PFSK-1 (cell line): ENCODE measurements around the gene ST6GALNAC2.

ENCODE experiments used
- FOXP2 ChIP-seq: optimal IDR thresholded peaks from 2 replicates; pipeline ENCODE3; 2011; ENCODE audit warnings: borderline replicate concordance, control low read depth, inconsistent platforms; ENCODE audit not compliant: insufficient read depth; ENCODE audit errors: extremely low read length, extremely low read depth
- POLR2AphosphoS5 ChIP-seq: IDR thresholded peaks from 2 replicates; pipeline ENCODE4 v1.6.1; 2012; ENCODE audit warnings: low read depth, mild to moderate bottlenecking, control low read depth, low read length, moderate library complexity
- REST ChIP-seq, 2 experiments: IDR thresholded peaks; 2 replicates each; pipeline versions ENCODE4 v1.6.1 to v1.8.0; 2011 to 2012; ENCODE audit warnings: low read depth in 2 of 2, low read length in 2 of 2, control low read depth in 1 of 2, inconsistent platforms in 1 of 2, mild to moderate bottlenecking in 1 of 2, moderate library complexity in 1 of 2; ENCODE audit not compliant: insufficient read depth in 1 of 2
- SIN3A ChIP-seq: IDR thresholded peaks from 2 replicates; pipeline ENCODE4 v1.6.1; 2012; ENCODE audit warnings: mild to moderate bottlenecking, low read length, moderate library complexity, borderline replicate concordance; ENCODE audit not compliant: insufficient read depth
- TAF1 ChIP-seq: IDR thresholded peaks from 2 replicates; pipeline ENCODE4 v1.6.1; 2012; ENCODE audit warnings: low read length, control low read depth, borderline replicate concordance; ENCODE audit not compliant: insufficient read depth

ST6GALNAC2 gene

DNA sequence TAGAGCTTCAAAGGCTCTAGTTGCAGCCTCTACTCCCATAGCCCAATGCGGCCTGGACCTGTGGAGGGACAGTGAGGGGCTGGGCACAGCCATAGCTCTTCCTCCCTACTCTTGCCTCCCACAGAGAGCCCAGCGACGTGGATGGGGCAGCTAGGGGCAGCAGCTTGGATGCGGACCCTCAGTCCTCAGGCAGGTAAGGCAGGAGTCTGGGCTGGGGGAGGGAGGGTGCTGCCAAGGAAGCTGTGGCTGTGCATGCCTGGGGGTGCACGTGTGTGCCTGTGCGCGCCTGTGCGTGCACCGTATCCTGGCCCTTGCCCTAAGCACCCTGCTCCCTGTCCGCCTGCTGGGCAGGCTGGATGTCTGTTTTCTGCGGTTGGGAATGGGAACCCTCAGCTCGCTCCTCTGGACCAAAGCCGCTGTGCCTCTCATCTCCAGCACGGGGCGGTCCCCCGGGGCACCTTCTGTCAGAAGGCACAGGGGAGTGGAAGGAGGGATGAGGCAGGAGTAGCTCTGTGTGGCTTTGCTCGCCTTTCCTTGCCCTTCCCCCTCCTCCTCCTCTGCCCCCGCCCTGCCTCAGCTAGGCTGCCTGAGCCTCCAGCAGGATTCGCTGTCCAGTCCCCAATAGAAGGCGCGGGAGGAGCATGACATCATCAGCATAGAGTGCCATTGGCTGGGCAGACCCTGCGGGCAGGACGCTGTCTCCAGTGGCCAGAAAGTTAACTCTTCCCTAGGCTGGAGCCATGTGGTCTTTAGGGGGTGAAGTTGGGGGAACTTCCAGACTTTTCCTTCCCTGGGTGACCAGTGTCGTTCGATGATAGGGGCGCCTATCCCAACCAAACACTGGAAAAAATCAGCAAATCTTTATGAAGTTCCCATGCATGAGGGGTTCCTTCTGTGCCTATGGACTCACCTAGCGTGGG, 45.0 kb downstream of the ST6GALNAC2 start:
- peak; percentile 60 for TF ChIP-seq FOXP2
- TF ChIP-seq SIN3A, result no peak
- 0 out of 2 replicates have a peak, but pooled peaks have one; percentile 30 for TF ChIP-seq POLR2AphosphoS5
- no peak for TF ChIP-seq REST (IDR thresholded peaks at IDR 0.05; ENCODE audit: insufficient read depth in 1 of 2, low read depth in 2 of 2, low read length in 2 of 2)
- TF ChIP-seq TAF1, result no peak

DNA sequence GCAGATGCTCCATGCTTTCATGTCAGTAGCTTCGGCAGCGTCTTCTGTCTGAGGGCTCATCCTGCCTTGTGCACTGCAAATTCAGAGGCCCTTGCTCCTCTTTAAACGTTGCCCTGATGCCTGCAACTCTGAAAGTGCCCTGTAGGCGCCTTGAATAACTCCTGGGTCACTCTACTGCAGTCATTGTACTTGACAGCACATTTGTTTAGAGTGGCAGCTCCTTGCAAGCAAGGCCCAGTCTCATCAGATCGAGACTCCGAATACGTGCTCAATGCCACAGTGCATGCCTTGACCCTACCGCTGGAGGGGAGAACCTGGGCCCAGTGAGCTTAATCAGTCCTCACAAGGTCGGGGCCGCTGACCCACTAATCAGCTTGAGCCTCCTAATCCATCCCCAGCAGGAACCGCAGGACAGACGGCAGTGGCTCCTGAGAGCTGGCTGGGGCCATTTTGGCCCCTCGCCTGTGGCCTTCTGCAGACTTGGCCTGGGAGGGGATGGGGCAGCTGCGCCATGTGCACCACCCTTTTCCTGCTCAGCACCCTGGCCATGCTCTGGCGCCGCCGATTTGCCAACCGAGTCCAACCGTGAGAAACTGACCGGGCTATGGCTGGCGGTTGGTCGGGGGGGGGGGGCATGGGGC, 45.9 kb downstream of the ST6GALNAC2 start, which contains the start of gene PRCD:
PRCD (plus strand) TSS at position 414 of the 641 bp plus-strand sequence; CDS start at position 512, 98 bp downstream.
- no peak for TF ChIP-seq POLR2AphosphoS5
- TF ChIP-seq REST (IDR thresholded peaks at IDR 0.05; ENCODE audit: insufficient read depth in 1 of 2, low read depth in 2 of 2, low read length in 2 of 2), result no peak
- TF ChIP-seq SIN3A, result no peak
- no peak for TF ChIP-seq TAF1
- TF ChIP-seq FOXP2, result no peak

- TF ChIP-seq FOXP2 (no peak), SIN3A (no peak), REST (IDR thresholded peaks at IDR 0.05; ENCODE audit: insufficient read depth in 1 of 2, low read depth in 2 of 2, low read length in 2 of 2) (no peak), POLR2AphosphoS5 (no peak)
Observed at GRCh38 chr17:76538941-76539570, 46.6 kb downstream of the ST6GALNAC2 start.

- TF ChIP-seq POLR2AphosphoS5 (no peak), REST (IDR thresholded peaks at IDR 0.05; ENCODE audit: insufficient read depth in 1 of 2, low read depth in 2 of 2, low read length in 2 of 2) (no peak), FOXP2 (no peak), SIN3A (no peak), TAF1 (no peak)
Observed at GRCh38 chr17:76538281-76538931, 47.3 kb downstream of the ST6GALNAC2 start.
